ENCODE measurements around the gene PREB.

PREB gene

GRCh38 chr2:27094353-27094984 is 40.0 kb downstream of the PREB start:
- DNase-seq: no peak

DNA sequence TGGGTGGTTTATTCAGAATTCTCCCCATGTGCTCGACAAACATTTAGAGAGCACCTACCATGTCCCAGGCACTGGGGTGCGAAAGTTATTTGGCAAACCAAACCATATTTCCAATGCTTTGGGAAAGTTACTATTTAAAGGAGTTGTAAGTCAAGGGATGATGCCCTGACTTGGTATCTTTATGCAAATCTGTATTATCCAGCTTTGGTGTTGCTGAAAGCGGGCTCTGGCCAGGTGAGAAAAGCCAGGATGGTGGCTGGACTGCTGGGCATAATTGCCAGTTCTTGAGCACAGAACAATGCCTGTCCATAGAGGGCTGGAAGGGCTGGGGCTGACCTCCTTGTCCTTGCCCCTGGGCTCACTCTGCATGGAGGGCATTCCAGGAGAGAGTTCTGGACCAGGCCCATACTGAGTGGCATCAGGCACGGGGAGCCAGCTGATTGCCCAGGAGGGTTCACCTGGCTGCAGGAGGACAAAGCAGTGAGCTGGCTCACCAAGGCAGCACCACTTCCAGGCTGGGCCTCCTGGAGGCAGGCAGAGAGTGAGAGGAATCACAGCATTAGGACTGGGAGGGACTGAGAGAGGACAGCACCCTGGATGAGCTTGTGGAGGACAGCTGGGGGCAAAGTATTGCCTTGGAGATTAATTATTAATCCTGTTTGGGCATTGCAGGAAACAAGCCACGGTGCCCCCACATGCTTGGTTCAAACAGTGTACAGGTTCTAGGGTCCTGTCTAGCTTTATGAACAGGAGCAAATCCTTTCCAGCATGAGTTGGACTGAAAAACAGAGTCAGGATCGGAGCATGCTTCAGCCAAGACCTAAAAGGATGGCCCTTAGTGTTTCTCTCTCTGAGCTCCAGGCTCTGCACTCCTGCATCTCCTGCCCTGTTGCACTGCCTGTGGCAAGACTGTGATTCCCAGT is 40.7 kb downstream of the PREB start:
- DNase-seq: no peak

DNA sequence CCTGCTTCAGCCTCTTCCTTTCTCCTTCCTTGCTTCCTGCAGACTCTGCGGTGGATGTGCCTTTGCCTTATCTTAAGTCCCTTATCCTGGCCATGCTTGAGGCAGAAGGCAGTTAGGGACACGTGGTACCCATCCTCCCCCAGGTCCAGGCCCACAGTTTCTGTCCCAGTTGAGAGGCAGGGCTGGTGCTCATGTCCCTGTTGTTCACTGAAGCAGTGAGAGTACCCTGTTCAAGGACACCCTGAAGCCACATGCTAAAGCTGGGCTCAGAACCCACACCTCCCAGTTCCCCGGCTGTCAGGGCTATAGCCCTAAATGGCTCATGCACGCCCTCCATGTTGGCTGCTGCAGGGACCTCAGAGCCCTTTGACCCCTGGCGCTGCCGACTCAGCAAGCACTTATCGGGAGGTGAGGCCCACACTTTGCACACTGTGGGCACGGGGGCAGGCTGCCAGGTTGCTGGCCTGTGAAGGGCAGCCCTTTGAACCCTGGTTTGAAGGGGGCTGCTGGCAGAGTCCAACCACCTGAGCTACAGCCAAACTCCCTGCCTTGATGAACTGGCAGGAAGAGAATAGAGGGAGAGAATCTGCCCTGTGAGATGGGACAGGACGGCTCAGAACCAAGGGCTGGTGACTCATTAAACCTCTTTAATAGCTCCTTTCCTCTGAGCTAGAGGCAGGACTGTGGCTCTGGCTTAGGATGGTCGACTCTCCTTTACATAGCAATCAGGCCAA is 41.6 kb downstream of the PREB start:
- DNase-seq: no peak

DNA sequence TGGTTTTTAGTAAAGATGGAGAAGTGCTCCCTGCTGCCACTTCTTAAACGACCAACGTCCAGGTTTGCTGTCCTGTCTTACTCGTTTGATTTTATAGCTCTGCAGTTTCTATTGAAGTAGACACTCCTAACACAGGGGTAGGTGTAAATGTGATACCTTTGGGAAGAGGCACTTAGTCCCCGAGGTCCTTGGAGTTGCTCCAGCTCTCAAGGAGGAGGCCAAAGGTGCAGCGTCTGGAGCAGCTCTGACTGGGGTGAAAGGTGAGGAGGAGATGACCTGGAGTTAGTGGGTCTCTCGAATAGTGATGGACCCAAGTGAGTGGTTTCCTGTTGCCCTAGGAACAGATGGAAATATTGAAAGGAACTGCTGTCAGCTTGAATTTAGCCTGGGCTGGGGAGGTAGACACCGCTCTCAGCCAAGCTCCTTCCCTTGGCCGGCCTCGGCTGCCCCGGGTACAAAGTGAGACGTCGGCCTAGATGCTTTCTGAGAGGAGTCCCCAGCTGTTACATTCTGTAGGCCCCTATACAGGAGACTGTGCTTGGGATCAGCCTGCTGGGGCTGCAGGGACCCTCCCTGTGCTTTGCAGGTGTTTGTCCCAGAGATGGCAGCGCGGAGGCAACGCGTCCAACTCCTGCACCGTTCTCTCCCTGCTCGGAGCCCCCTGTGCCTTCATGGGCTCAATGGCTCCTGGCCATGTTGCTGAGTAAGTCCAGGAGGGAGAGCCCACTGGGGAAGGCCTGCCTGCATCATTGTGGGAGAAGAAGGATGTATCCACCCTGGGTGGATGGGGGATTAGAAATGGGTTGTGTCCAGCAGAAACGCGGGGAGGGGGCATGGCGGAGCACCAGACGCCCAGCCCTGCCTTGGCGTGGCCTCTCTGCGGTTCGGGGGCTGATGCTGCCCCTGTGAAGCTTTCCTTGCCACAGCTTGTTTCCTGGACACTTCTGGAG is 42.4 kb downstream of the PREB start:
- no peak for DNase-seq

GRCh38 chr2:27089111-27089954 is 45.1 kb downstream of the PREB start:
- no peak for DNase-seq

DNA sequence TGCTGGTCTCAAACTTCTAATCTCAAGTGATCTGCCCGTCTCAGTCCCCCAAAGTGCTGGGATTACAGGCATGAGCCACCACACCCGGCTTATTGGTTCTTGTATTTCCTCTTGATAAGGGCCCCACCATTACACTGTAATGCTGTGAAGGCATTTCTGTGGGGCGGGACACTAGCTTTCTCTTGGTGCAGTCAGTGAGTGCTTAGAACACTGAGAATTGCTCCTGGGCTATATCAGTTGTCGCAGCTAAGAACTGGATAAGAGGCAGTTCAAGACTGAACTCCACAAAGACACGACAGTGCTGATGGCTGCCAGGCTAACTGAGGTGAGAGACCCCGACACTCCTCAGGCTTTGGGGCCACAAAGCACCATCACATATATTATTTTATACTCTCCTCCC is 45.8 kb downstream of the PREB start:
- DNase-seq: no peak

DNA sequence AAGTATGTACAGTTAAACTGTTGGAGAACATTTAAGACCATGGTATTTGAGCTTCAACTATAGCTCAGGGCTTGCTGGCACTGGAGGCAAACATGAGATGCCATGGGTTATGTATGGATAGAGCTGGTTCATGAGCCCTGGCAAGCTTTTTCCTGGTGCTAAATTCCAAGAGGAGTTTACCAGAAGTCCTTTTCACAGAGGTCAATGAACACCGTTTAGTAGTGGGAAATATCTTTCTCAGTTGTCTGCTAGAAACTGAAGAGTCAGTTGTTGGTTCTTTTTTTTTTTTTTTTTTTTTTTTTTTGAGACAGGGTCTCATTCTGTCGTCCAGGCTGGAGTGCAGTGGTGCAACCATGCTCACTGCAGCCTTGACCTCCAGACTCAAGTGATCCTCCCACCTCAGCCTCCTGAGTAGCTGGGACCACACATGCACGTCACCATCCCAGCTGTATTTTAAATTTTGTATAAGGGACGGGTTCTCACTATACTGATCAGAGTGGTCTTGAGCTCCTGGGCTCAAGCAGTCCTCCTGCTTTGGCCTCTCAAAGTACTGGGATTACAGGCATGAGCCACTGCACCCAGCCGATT is 46.5 kb downstream of the PREB start:
- no peak for DNase-seq

DNA sequence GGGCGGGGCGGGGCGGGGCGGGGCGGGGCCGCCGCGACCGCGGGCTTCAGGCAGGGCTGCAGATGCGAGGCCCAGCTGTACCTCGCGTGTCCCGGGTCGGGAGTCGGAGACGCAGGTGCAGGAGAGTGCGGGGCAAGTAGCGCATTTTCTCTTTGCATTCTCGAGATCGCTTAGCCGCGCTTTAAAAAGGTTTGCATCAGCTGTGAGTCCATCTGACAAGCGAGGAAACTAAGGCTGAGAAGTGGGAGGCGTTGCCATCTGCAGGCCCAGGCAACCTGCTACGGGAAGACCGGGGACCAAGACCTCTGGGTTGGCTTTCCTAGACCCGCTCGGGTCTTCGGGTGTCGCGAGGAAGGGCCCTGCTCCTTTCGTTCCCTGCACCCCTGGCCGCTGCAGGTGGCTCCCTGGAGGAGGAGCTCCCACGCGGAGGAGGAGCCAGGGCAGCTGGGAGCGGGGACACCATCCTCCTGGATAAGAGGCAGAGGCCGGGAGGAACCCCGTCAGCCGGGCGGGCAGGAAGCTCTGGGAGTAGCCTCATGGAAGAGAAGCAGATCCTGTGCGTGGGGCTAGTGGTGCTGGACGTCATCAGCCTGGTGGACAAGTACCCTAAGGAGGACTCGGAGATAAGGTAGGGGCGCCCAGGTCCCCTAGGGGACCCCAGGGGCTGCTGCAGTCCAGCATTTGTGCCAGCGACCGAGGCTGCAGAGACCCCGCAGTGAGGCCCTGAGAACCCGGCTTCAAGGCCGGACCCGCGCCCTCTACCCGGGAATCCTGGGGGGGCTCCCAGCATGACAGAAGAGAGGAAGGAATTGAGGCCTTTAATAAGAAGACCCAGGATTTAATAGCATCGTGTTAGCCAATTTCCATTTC is 47.5 kb downstream of the PREB start, which contains the start of gene KHK:
Gene KHK, plus strand, starts transcription at position 49 of the 870 bp plus-strand sequence. Its CDS starts 488 bp downstream, at position 537.
- no peak for DNase-seq

DNA sequence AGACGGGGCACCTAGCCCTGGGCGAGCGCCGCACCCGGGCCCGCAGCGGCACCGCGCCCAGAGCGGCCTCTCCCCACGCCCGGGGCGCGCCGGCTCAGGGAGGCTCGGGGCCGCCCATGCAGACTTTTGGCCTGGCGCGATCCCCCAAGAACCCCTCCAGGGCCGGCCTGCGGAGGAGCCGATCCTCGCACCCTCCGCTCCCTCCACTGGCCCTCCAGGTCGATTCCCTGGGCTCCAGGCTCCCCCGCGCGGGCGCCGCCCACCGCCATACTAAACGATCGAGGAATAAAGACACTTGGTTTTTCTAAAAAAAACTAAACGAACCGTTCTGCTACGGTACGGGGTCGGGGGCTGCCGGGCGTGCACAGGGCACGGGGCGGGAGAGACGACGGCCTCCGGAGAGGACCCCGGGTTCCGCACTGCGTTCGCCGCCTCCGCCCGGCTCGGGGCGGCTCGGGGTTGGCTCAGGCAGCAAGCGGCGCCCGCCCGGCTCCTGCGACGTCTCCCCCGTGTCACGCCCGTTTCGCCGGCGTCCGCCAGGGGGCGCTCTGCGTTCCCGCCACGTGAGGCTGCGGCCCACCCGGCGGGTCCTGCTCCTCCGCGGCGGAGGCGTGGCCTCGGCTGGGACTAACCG is 48.2 kb downstream of the PREB start:
- peak; percentile 91 for DNase-seq

DNA sequence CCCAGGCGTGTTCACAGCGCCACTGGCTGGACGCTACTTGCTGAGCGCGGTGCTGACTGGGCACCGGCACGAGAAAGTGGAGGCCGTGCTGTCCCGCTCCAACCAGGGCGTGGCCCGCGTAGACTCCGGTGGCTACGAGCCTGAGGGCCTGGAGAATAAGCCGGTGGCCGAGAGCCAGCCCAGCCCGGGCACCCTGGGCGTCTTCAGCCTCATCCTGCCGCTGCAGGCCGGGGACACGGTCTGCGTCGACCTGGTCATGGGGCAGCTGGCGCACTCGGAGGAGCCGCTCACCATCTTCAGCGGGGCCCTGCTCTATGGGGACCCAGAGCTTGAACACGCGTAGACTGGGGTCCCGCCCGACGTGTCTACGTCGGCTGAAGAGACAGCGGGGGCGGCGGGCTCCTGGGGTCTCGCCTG is 48.8 kb downstream of the PREB start:
- peak; percentile 65 for DNase-seq

DNA sequence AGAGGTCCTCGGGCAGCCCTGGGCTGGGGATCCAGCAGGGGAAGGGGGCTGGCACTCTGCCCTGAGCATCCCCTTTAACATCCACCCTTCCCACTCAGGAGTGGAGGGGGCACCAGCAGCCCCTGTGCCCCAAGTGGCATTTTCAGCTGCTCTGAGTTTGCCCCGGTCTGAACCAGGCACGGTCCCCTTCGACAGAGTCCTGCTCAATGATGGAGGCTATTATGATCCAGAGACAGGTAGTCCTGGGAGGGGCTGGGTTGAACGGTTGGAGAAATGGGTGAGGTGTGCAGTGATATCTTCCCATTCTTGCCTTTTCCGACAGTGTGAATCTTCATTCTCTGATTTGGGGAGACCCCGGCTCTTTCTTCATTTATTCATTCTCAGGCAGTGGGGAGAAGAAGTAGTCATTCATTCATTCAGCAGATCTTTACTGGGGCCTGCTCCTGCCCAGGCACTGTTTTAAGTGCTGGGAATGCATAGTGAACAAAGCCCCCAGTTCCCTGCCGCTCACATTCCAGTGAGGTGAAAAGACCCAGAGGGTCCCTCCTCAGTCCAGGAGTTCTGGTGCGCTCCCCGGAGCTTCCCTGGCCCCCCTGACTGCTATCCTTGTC is 49.3 kb downstream of the PREB start:
- no peak for DNase-seq

GRCh38 chr2:27084297-27085061 is 50.0 kb downstream of the PREB start:
- no peak for DNase-seq

- no peak for DNase-seq
These were observed 50.8 kb downstream of the PREB start for GRCh38 chr2:27083410-27084296.

DNA sequence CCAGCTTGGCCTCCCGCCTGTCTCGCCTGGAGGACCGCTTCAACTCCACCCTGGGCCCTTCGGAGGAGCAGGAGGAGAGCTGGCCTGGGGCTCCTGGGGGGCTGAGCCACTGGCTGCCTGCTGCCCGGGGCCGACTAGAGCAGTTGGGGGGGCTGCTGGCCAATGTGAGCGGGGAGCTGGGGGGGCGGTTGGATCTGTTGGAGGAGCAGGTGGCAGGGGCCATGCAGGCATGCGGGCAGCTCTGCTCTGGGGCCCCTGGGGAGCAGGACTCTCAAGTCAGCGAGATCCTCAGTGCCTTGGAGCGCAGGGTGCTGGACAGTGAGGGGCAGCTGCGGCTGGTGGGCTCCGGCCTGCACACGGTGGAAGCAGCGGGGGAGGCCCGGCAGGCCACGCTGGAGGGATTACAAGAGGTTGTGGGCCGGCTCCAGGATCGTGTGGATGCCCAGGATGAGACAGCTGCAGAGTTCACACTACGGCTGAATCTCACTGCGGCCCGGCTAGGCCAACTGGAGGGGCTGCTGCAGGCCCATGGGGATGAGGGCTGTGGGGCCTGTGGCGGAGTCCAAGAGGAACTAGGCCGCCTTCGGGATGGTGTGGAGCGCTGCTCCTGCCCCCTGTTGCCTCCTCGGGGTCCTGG is 51.5 kb downstream of the PREB start:
- DNase-seq: no peak

DNA sequence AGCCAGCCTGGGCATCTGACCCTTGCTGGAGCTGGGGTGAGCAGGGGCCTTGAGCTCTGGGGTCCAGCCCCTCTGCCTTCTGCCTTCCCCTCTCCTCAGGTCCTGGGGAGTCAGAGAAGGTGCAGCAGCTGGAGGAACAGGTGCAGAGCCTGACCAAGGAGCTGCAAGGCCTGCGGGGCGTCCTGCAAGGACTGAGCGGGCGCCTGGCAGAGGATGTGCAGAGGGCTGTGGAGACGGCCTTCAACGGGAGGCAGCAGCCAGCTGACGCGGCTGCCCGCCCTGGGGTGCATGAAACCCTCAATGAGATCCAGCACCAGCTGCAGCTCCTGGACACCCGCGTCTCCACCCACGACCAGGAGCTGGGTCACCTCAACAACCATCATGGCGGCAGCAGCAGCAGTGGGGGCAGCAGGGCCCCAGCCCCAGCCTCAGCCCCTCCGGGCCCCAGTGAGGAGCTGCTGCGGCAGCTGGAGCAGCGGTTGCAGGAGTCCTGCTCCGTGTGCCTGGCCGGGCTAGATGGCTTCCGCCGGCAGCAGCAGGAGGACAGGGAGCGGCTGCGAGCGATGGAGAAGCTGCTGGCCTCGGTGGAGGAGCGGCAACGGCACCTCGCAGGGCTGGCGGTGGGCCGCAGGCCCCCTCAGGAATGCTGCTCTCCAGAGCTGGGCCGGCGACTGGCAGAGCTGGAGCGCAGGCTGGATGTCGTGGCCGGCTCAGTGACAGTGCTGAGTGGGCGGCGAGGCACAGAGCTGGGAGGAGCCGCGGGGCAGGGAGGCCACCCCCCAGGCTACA is 52.3 kb downstream of the PREB start:
- DNase-seq: no peak
